ENCODE measurements around the gene MATK.
"Not testable (repeated sequence)": the region's sequence is repeated elsewhere in the genome, so short reads cannot be mapped to it uniquely, and the experiment has no call there.

The MATK gene

GRCh38 chr19:3771000-3771905 is 14.9 kb downstream of the MATK start:
- no peaks in the 10 kb centered on the region for H3K9me3 ChIP-seq (ENCODE audit: control insufficient read depth in 2 of 2, low read length in 2 of 2)
- H3K27me3 ChIP-seq (ENCODE audit: control insufficient read depth in 2 of 2, insufficient read depth in 2 of 2, low read length in 2 of 2), result no peaks in the 10 kb centered on the region
- no peak overlapping the region for H3K27ac ChIP-seq (ENCODE audit: low read depth in 2 of 2, low read length in 2 of 2)
- no peaks in the 10 kb centered on the region for H3K4me1 ChIP-seq (ENCODE audit: control insufficient read depth in 2 of 2, insufficient read depth in 2 of 2, low read length in 2 of 2)
- no peak overlapping the region for H3K9ac ChIP-seq (ENCODE audit: low read depth in 1 of 2, low read length in 2 of 2)
- no peak overlapping the region for H3K4me3 ChIP-seq (ENCODE audit: low read length in 2 of 2)
- peaks cover 14 to 20% of the 10 kb centered on the region in 2 donors for H3K36me3 ChIP-seq (ENCODE audit: control insufficient read depth in 2 of 2, insufficient read depth in 2 of 2, low read length in 2 of 2)

DNA sequence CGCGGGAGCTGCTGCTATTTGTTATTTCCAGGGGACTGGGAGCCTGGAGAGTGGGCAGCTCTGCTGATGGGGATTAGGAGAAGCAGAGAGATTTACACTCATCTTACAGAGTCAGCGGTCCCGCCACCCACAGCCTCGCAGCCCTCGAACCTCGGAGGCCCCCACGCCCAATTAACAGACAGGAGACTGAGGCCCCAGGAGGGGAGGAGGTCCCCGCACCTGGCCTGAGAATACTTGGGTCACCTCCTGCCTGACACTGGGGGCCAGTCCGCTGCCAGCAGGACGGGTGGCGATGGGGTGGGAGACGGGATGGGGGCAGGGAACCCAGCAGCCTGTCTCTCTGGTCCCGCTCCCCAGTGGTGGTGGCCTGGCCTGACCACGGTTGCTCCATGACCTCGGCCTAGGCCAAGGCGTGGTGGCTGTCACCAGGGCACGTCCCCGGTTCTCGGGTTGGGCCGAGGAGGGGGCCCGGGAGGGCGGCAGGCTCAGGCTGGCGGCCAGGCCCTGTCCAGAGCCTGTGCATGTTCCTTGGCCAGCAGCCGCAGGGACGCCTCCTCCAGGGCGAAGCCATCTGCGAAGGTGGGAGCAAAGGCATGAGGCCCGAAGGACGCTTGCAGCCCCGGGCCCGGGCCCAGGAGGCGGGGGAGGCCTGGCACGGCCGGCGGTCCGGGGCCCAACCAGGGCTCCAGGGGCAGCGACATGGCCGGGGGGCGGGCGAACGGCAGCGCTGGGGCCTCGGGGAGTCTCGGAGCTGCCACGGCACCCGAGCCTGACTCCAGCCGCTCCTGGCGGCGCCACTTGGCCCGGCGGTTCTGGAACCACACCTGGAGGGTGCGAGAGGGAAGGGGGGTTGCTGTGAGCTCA is 15.8 kb downstream of the MATK start:
- H3K4me3 ChIP-seq (ENCODE audit: low read length in 2 of 2), result no peak overlapping the region
- no peak overlapping the region for H3K9ac ChIP-seq (ENCODE audit: low read depth in 1 of 2, low read length in 2 of 2)
- H3K27ac ChIP-seq (ENCODE audit: low read depth in 2 of 2, low read length in 2 of 2), result no peak overlapping the region
- no peaks in the 10 kb centered on the region for H3K4me1 ChIP-seq (ENCODE audit: control insufficient read depth in 2 of 2, insufficient read depth in 2 of 2, low read length in 2 of 2)
- peaks cover 14 to 21% of the 10 kb centered on the region in 2 donors for H3K36me3 ChIP-seq (ENCODE audit: control insufficient read depth in 2 of 2, insufficient read depth in 2 of 2, low read length in 2 of 2)
- H3K27me3 ChIP-seq (ENCODE audit: control insufficient read depth in 2 of 2, insufficient read depth in 2 of 2, low read length in 2 of 2), result no peaks in the 10 kb centered on the region
- no peaks in the 10 kb centered on the region for H3K9me3 ChIP-seq (ENCODE audit: control insufficient read depth in 2 of 2, low read length in 2 of 2)

DNA sequence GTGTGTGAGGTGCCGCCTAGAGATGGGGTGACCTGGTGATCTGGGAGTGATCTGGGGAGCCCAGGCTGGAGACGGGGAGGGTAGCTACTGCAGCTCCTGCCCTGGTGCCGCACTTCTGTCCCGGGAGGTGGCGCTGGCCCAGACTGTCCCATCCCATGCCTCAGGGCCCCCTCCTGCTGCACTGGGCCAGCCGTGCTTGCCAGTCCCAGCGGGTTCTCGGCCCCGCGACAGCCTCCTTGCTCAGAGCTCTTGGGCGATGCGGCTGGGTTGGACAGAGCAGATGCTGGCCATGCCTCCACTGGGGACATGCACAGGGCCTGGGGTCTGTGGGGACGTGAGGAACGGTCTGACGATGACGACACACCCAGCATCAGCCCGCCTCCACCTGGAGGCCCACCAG is 16.7 kb downstream of the MATK start:
- Histone ChIP-seq H3K9ac (ENCODE audit: low read depth in 1 of 2, low read length in 2 of 2) (no peak overlapping the region), H3K36me3 (ENCODE audit: control insufficient read depth in 2 of 2, insufficient read depth in 2 of 2, low read length in 2 of 2) (peaks cover 18 to 25% of the 10 kb centered on the region in 2 donors), H3K27ac (ENCODE audit: low read depth in 2 of 2, low read length in 2 of 2) (no peak overlapping the region), H3K9me3 (ENCODE audit: control insufficient read depth in 2 of 2, low read length in 2 of 2) (no peaks in the 10 kb centered on the region), H3K4me1 (ENCODE audit: control insufficient read depth in 2 of 2, insufficient read depth in 2 of 2, low read length in 2 of 2) (no peaks in the 10 kb centered on the region), H3K4me3 (ENCODE audit: low read length in 2 of 2) (no peak overlapping the region), H3K27me3 (ENCODE audit: control insufficient read depth in 2 of 2, insufficient read depth in 2 of 2, low read length in 2 of 2) (no peaks in the 10 kb centered on the region)

DNA sequence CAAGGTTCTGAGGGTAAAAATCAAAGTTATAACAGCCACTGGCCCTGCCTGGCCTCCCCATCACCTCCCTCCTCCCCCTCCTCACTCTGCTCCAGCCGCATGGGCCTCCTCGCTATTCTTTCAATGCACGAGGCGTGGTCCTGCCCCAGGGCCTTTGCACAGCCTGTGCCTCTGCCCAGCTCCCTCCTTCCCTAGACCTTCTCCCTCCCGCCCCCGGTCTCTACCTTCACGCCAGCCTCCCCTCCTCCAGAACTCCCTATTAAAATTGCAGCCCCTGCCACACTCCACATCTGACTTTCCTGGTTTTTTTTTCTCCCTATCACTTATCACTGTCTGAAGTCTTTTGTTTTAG is 17.5 kb downstream of the MATK start:
- H3K9ac ChIP-seq (ENCODE audit: low read depth in 1 of 2, low read length in 2 of 2), result no peak overlapping the region
- peaks cover 18 to 25% of the 10 kb centered on the region in 2 donors for H3K36me3 ChIP-seq (ENCODE audit: control insufficient read depth in 2 of 2, insufficient read depth in 2 of 2, low read length in 2 of 2)
- H3K4me3 ChIP-seq (ENCODE audit: low read length in 2 of 2), result no peak overlapping the region
- no peak overlapping the region for H3K27ac ChIP-seq (ENCODE audit: low read depth in 2 of 2, low read length in 2 of 2)
- H3K9me3 ChIP-seq (ENCODE audit: control insufficient read depth in 2 of 2, low read length in 2 of 2), result no peaks in the 10 kb centered on the region
- H3K4me1 ChIP-seq (ENCODE audit: control insufficient read depth in 2 of 2, insufficient read depth in 2 of 2, low read length in 2 of 2), result no peaks in the 10 kb centered on the region
- H3K27me3 ChIP-seq (ENCODE audit: control insufficient read depth in 2 of 2, insufficient read depth in 2 of 2, low read length in 2 of 2), result no peaks in the 10 kb centered on the region

DNA sequence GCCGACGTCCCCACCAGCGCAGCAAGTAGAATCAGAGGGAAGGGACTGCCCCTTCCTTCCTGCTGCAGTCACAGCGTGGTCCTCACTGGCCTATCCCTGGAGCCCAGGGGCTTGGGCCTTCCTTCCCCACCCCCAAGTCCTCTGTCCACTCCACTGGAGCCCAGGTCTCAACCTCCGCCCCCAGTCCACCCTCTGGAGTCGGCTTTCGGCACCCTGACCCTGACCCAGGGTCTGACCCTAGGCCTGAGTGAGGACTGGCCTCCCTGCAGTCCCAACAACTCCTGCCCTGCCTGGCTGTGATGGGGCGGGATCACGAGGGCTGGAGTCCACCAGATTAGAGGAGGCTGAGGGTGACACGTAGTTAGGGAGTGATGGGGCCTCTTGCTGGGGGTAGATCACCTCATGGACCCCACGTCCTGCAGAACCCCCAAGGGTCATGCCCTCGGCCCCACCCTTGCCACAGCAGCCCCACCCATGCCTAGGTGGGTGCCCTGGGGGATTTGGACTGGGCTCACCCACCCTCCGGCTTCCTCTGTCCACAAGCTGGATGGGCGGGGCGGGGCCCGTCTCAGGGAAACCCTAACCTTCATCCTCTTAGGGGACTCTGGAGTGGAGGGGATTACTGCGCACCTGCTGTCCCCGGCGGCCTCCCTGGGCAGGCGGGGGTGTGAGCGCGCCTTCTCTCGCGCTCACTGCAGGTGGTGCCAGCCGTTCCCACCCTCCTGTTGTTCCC is 18.0 kb downstream of the MATK start:
- Histone ChIP-seq H3K4me1 (ENCODE audit: control insufficient read depth in 2 of 2, insufficient read depth in 2 of 2, low read length in 2 of 2) (peaks cover 3% of the 10 kb centered on the region in 2 donors), H3K9me3 (ENCODE audit: control insufficient read depth in 2 of 2, low read length in 2 of 2) (no peaks in the 10 kb centered on the region), H3K4me3 (ENCODE audit: low read length in 2 of 2) (no peak overlapping the region), H3K27me3 (ENCODE audit: control insufficient read depth in 2 of 2, insufficient read depth in 2 of 2, low read length in 2 of 2) (no peaks in the 10 kb centered on the region), H3K36me3 (ENCODE audit: control insufficient read depth in 2 of 2, insufficient read depth in 2 of 2, low read length in 2 of 2) (peaks cover 18 to 25% of the 10 kb centered on the region in 2 donors), H3K9ac (ENCODE audit: low read depth in 1 of 2, low read length in 2 of 2) (no peak overlapping the region), H3K27ac (ENCODE audit: low read depth in 2 of 2, low read length in 2 of 2) (no peak overlapping the region)

- H3K27me3 ChIP-seq (ENCODE audit: control insufficient read depth in 2 of 2, insufficient read depth in 2 of 2, low read length in 2 of 2), result no peaks in the 10 kb centered on the region
- H3K4me3 ChIP-seq (ENCODE audit: low read length in 2 of 2), result no peak overlapping the region
- H3K9me3 ChIP-seq (ENCODE audit: control insufficient read depth in 2 of 2, low read length in 2 of 2), result no peaks in the 10 kb centered on the region
- H3K9ac ChIP-seq (ENCODE audit: low read depth in 1 of 2, low read length in 2 of 2), result no peak overlapping the region
- H3K27ac ChIP-seq (ENCODE audit: low read depth in 2 of 2, low read length in 2 of 2), result no peak overlapping the region
- peaks cover 6 to 7% of the 10 kb centered on the region in 2 donors for H3K4me1 ChIP-seq (ENCODE audit: control insufficient read depth in 2 of 2, insufficient read depth in 2 of 2, low read length in 2 of 2)
- H3K36me3 ChIP-seq (ENCODE audit: control insufficient read depth in 2 of 2, insufficient read depth in 2 of 2, low read length in 2 of 2), result peaks cover 18 to 25% of the 10 kb centered on the region in 2 donors
These were observed 19.1 kb downstream of the MATK start for GRCh38 chr19:3767050-3767449.

DNA sequence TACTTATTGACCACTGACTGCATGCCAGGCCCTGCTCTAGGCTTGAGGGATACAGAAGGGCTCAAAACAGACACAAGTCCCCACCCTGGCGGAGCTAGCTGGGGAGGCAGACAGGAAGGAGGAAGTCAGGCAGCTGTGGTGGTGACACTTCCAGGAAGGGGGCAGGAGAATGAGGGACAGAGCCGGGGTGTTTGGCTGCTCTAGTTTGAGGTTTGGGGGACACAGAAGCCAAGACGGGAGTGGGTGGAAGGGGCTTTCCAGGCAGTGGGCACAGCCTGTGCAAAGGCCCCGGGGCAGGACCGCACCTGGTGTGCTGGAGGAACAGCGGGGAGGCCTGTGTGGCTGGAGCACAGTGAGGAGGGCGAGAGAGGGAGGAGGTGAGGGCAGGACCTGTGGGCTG is 19.7 kb downstream of the MATK start:
- Histone ChIP-seq H3K27me3 (ENCODE audit: control insufficient read depth in 2 of 2, insufficient read depth in 2 of 2, low read length in 2 of 2) (no peaks in the 10 kb centered on the region), H3K9me3 (ENCODE audit: control insufficient read depth in 2 of 2, low read length in 2 of 2) (no peaks in the 10 kb centered on the region), H3K4me3 (ENCODE audit: low read length in 2 of 2) (no peak overlapping the region), H3K4me1 (ENCODE audit: control insufficient read depth in 2 of 2, insufficient read depth in 2 of 2, low read length in 2 of 2) (peaks cover 10 to 12% of the 10 kb centered on the region in 2 donors), H3K27ac (ENCODE audit: low read depth in 2 of 2, low read length in 2 of 2) (no peak overlapping the region), H3K36me3 (ENCODE audit: control insufficient read depth in 2 of 2, insufficient read depth in 2 of 2, low read length in 2 of 2) (peaks cover 18 to 25% of the 10 kb centered on the region in 2 donors), H3K9ac (ENCODE audit: low read depth in 1 of 2, low read length in 2 of 2) (no peak overlapping the region)

DNA sequence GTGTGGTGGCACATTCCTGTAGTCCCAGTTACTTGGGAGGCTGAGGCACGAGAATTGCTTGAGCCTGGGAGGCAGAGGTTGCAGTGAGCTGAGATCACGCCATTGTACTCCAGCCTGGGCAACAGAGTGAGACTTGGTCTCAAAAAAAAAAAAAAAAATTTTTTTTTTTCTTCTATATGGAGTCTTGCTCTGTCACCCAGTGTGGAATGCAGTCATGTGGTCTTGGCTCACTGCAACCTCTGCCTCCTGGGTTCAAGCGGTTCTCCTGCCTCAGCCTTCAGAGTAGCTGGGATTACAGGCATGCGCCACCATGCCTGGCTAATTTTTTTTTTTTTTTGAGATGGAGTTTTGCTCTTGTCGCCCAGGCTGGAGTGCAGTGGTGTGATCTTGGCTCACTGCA is 20.4 kb downstream of the MATK start:
- peaks cover 18 to 25% of the 10 kb centered on the region in 2 donors for H3K36me3 ChIP-seq (ENCODE audit: control insufficient read depth in 2 of 2, insufficient read depth in 2 of 2, low read length in 2 of 2)
- H3K27me3 ChIP-seq (ENCODE audit: control insufficient read depth in 2 of 2, insufficient read depth in 2 of 2, low read length in 2 of 2); H3K9me3 ChIP-seq (ENCODE audit: control insufficient read depth in 2 of 2, low read length in 2 of 2); H3K27ac ChIP-seq (ENCODE audit: low read depth in 2 of 2, low read length in 2 of 2); H3K9ac ChIP-seq (ENCODE audit: low read depth in 1 of 2, low read length in 2 of 2); H3K4me3 ChIP-seq (ENCODE audit: low read length in 2 of 2): not testable (repeated sequence)
- H3K4me1 ChIP-seq (ENCODE audit: control insufficient read depth in 2 of 2, insufficient read depth in 2 of 2, low read length in 2 of 2), result peaks cover 13 to 15% of the 10 kb centered on the region in 2 donors

- Histone ChIP-seq H3K9ac (ENCODE audit: low read depth in 1 of 2, low read length in 2 of 2) (no peak overlapping the region), H3K4me3 (ENCODE audit: low read length in 2 of 2) (no peak overlapping the region), H3K36me3 (ENCODE audit: control insufficient read depth in 2 of 2, insufficient read depth in 2 of 2, low read length in 2 of 2) (peaks cover 18 to 25% of the 10 kb centered on the region in 2 donors), H3K9me3 (ENCODE audit: control insufficient read depth in 2 of 2, low read length in 2 of 2) (no peaks in the 10 kb centered on the region), H3K27ac (ENCODE audit: low read depth in 2 of 2, low read length in 2 of 2) (no peak overlapping the region), H3K4me1 (ENCODE audit: control insufficient read depth in 2 of 2, insufficient read depth in 2 of 2, low read length in 2 of 2) (peaks cover 15 to 17% of the 10 kb centered on the region in 2 donors), H3K27me3 (ENCODE audit: control insufficient read depth in 2 of 2, insufficient read depth in 2 of 2, low read length in 2 of 2) (no peaks in the 10 kb centered on the region)
These were observed 21.1 kb downstream of the MATK start for GRCh38 chr19:3765121-3765520.
